Adrenal gland (tissue), 12 donors: ENCODE results near the gene CPA2. TPM values are rescaled to one million over a fixed set of nuclear protein-coding genes. Genes with fewer than 3 reads are reported as not detected.
"Not testable (repeated sequence)": the region's sequence is repeated elsewhere in the genome, so short reads cannot be mapped to it uniquely, and the experiment has no call there.

Source experiments
- DNase-seq, 7 donors: peaks; one replicate each; pipeline ENCODE4 v3.0.0-alpha.2; 2019 to 2020
- H3K27ac ChIP-seq, 5 donors: fragments of 200-600 bp; sonication (generic) in 4 of 5; 1 replicate in 3 of 5; 2 replicates in 2 of 5; pipeline versions ENCODE4 v1.5.1 to v1.8.0; 2016 to 2020; ENCODE audit warnings: mild to moderate bottlenecking in 1 of 5
- H3K27me3 ChIP-seq: fragments of 200-600 bp; 2 replicates; pipeline ENCODE4 v1.8.0; 2021
- H3K36me3 ChIP-seq, 2 donors: fragments of 200-600 bp; replicated peaks in 1 of 2; 1 replicate in 1 of 2; 2 replicates in 1 of 2; pipeline versions ENCODE4 v1.5.1 to v1.8.0; 2018 to 2022
- H3K4me1 ChIP-seq, 2 donors: fragments of 200-600 bp; replicated peaks in 1 of 2; 1 replicate in 1 of 2; 2 replicates in 1 of 2; pipeline versions ENCODE4 v1.5.1 to v1.8.0; 2018 to 2021
- H3K4me3 ChIP-seq, 4 donors: fragments of 200-600 bp; sonication (generic) in 3 of 4; one replicate each; pipeline ENCODE4 v1.5.1; 2016 to 2018
- H3K9me3 ChIP-seq, 3 donors: fragments of 200-600 bp; sonication (generic) in 1 of 3; replicated peaks in 1 of 3; 1 replicate in 2 of 3; 2 replicates in 1 of 3; pipeline versions ENCODE4 v1.5.1 to v1.8.0; 2016 to 2021
- CTCF ChIP-seq, 6 experiments: fragments of 450-650 bp in 4 of 6; fragments of 200-600 bp in 2 of 6; sonication (generic) in 1 of 6; IDR thresholded peaks; 1 replicate in 5 of 6; 2 replicates in 1 of 6; pipeline versions ENCODE4 v1.5.1 to v1.8.0; 2016 to 2021; ENCODE audit warnings: antibody characterized with exemption in 6 of 6, mild to moderate bottlenecking in 2 of 6, moderate library complexity in 1 of 6
- POLR2A ChIP-seq, 2 donors: fragments of 450-650 bp; IDR thresholded peaks; one replicate each; pipeline ENCODE4 v1.6.1; 2017; ENCODE audit warnings: antibody characterized with exemption in 2 of 2, mild to moderate bottlenecking in 2 of 2, moderate library complexity in 1 of 2
- WGBS, 4 donors: extraction: QIAGEN DNeasy Blood & Tissue Kit in 2 of 4; methylation state at CpG; one replicate each; pipeline versions ENCODE4 v1.1.5 to v1.1.7; 2013 to 2017; 5-methylcytosine and 5-hydroxymethylcytosine counted together
- intact Hi-C, 2 donors: fragments of 100-400 bp; cut with DNase I; formaldehyde crosslinking; loops; one replicate each; pipeline versions ENCODE4 v1.14.1 to v1.15.0; 2022 to 2023
- polyA plus RNA-seq, 3 donors: library from polyadenylated mRNA; stranded (reverse); fragments of 200-250 nt in 2 of 3; fragments of 350-450 nt in 1 of 3; fragmentation: Illumina TruSeq in 1 of 3; extraction: RNeasy Lipid Tissue Mini Kit (QIAGEN cat#74804) in 1 of 3; gene quantifications; one replicate each; pipeline ENCODE4 v1.2.3, GENCODE V29; 2013 to 2014
- total RNA-seq, 9 donors: library from RNA; depleted of rRNA in 4 of 9; stranded (reverse); fragments of >200 nt in 4 of 9; fragments of 120-200 nt in 1 of 9; fragmentation: NEBNext Ultra II Directional in 1 of 9; extraction: Animal tissue kit (Norgen Biotek cat#: 25700) in 1 of 9; gene quantifications; one replicate each; pipeline versions ENCODE4 v1.1.0 to v1.2.4, GENCODE V29; 2013 to 2023
- donor health status: healthy with polysubstance abuse.
- donor health status: Bipolar disorder and iron deficiency.
- donor health status: DM: yes; HTN: yes; CAD: no.
- donor health status: DM: no; HTN: no; CAD: no.
- donor health status: DM: no; HTN: no; CAD: no.
- donor health status: DM: yes; HTN: yes; CAD: no.

Gene CPA2
- total and polyA plus RNA-seq, 12 donors = 0.15 to 2.3 (median 0.75) TPM; not detected in 4

GRCh38 chr7:130309986-130310385 is 43.3 kb downstream of the CPA2 start:
- TF ChIP-seq POLR2A (IDR thresholded peaks at IDR 0.05) (no peak), CTCF (IDR thresholded peaks at IDR 0.05) (no peak)
- no peaks in the 10 kb centered on the region for H3K9me3 ChIP-seq
- no peaks in the 10 kb centered on the region for H3K27me3 ChIP-seq
- H3K27ac ChIP-seq = no peak overlapping the region
- no peaks in the 10 kb centered on the region for H3K36me3 ChIP-seq
- no peaks in the 10 kb centered on the region for H3K4me1 ChIP-seq
- H3K4me3 ChIP-seq = no peak overlapping the region
- 81 to 93% (median 87%) methylated on average over 6 of the region's 6 CpGs for WGBS, 4 donors
- intact Hi-C loops = no loop called here
- no peak for DNase-seq

GRCh38 chr7:130314305-130314704 is 47.6 kb downstream of the CPA2 start:
- Histone ChIP-seq H3K36me3 (no peaks in the 10 kb centered on the region), H3K27me3 (no peaks in the 10 kb centered on the region), H3K27ac (no peak overlapping the region), H3K4me1 (no peaks in the 10 kb centered on the region), H3K9me3 (no peaks in the 10 kb centered on the region), H3K4me3 (no peak overlapping the region)
- no peak for DNase-seq
- TF ChIP-seq POLR2A (IDR thresholded peaks at IDR 0.05) (no peak), CTCF (IDR thresholded peaks at IDR 0.05) (no peak)
- WGBS, 4 donors = 72 to 88% (median 80%) methylated on average over 6 of the region's 6 CpGs
- intact Hi-C loops = no loop called here

GRCh38 chr7:130319541-130319940 is 52.9 kb downstream of the CPA2 start:
- no peak for TF ChIP-seq CTCF (IDR thresholded peaks at IDR 0.05)
- no peak for TF ChIP-seq POLR2A (IDR thresholded peaks at IDR 0.05)
- no peak for DNase-seq
- H3K9me3 ChIP-seq = no peaks in the 10 kb centered on the region
- no peak overlapping the region for H3K4me3 ChIP-seq
- no peaks in the 10 kb centered on the region for H3K27me3 ChIP-seq
- H3K27ac ChIP-seq = no peak overlapping the region
- no peaks in the 10 kb centered on the region for H3K4me1 ChIP-seq
- intact Hi-C loops = no loop called here
- H3K36me3 ChIP-seq = no peaks in the 10 kb centered on the region
- WGBS, 4 donors = 89 to 97% (median 90%) methylated on average over 1 of the region's 1 CpG

GRCh38 chr7:130321542-130322229 is 55.0 kb downstream of the CPA2 start:
- H3K9me3 ChIP-seq, H3K4me3 ChIP-seq, H3K4me1 ChIP-seq, H3K27ac ChIP-seq, H3K27me3 ChIP-seq, intact Hi-C loops, H3K36me3 ChIP-seq: not testable (repeated sequence)
- DNase-seq = peak in 3 of 7 donors; percentile 26 to 40 (median 31)
- 87 to 99% (median 91%) methylated on average over 2 to 3 of the region's 3 CpGs for WGBS, 4 donors

- 94 to 98% (median 96%) methylated on average over 5 to 7 of the region's 7 CpGs for WGBS, 4 donors
- Histone ChIP-seq H3K36me3 (no peaks in the 10 kb centered on the region), H3K27me3 (no peaks in the 10 kb centered on the region), H3K9me3 (no peaks in the 10 kb centered on the region), H3K27ac (no peak overlapping the region), H3K4me1 (no peaks in the 10 kb centered on the region), H3K4me3 (no peak overlapping the region)
- TF ChIP-seq POLR2A (IDR thresholded peaks at IDR 0.05) = no peak
- TF ChIP-seq CTCF (IDR thresholded peaks at IDR 0.05) = no peak
- intact Hi-C loops = no loop called here
- no peak for DNase-seq
Observed at GRCh38 chr7:130322615-130323014, 56.0 kb downstream of the CPA2 start.
